Activated CD8-positive, alpha-beta memory T cell treated with anti-CD3 and anti-CD28 coated beads, Interleukin-2, amount 50 U/mL, for 24 hours (primary cell): ENCODE results near the gene PRELID1.
"Not testable (repeated sequence)": the region's sequence is repeated elsewhere in the genome, so short reads cannot be mapped to it uniquely, and the experiment has no call there.

Experiments
- DNase-seq: peaks from one replicate; pipeline ENCODE4 v3.0.0-alpha.2; 2020; ENCODE audit errors: extremely low read depth

The PRELID1 gene

DNA sequence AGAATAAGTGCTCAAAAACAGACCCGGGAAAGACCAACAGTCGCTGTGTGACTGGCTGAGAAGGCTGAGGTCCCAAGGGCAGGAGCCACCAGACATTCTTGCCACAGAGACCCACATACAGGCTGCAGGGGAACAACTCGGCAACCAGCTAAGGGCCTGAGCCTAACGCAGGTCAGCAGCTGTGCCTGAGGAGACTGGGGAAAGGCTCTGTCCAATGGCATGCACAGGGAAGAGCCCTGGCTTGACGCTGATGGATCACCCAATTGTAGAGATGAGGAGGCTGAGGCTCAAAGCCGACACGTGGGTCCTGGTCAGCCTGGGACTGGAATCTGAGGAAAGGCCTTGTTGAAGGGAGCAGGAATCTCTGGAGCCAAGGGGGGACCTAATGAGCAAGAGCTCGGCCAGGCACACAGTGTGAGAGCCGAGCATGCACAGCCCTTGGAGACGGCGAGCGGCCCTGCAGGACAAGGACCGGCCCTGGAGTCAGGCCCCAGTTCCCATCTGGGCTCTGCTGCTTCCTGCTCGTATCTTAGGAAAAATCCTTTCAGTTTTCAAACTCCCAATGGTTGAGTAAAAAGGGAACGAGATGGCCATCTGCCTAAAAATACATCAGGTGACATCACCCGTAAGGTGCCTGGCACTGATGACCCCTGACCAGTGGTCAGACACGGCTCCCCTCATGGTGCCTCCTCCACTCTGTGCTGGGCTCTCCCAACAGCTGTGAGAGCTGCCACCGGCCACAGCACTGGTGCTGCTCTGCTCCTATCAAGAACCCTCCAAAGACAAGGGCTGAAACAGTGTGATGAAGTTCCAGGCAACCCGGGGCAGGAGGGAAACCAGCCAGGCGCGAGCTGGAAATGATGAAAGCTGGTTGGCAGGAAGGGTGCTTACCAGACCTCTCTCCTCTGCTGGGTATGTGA is 31.4 kb downstream of the PRELID1 start:
- DNase-seq: no peak

DNA sequence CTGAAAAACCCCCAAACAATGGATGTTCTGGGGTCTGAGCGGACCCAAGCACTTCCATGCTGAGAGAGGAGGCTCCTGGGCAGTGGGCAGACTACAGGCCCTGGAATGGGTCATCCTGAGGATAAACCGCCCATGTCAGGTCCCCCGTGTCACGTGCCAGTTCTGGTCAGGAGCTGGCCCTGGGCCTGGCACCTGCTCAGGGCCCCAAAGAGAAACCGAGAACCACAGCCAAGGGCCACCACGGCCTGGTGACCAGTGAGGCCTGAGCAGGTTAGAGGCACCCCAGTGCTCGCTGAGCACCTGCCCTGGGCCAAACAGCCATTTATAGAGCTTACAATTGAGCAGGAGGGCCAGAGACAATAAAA is 32.1 kb downstream of the PRELID1 start:
- no peak for DNase-seq

DNA sequence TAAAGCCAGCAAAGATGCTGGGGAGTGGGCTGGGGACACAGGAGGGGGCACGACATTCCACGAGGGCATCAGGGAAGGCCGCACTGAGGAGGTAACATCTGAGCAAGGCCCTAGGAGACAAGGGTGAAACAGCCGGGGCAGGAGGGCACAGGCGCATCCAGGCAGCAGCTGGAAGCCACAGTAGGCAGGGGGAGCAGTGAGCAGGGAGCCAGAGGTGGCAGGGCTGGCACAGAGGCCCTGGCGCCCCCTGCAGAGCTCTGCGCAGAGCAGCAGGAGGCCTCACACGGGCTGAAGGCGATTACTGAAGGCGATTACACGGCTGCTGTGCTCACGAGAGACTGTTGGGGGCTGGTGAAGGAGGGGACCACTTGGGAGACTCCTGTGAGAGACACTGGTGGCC is 32.5 kb downstream of the PRELID1 start:
- DNase-seq: no peak

DNA sequence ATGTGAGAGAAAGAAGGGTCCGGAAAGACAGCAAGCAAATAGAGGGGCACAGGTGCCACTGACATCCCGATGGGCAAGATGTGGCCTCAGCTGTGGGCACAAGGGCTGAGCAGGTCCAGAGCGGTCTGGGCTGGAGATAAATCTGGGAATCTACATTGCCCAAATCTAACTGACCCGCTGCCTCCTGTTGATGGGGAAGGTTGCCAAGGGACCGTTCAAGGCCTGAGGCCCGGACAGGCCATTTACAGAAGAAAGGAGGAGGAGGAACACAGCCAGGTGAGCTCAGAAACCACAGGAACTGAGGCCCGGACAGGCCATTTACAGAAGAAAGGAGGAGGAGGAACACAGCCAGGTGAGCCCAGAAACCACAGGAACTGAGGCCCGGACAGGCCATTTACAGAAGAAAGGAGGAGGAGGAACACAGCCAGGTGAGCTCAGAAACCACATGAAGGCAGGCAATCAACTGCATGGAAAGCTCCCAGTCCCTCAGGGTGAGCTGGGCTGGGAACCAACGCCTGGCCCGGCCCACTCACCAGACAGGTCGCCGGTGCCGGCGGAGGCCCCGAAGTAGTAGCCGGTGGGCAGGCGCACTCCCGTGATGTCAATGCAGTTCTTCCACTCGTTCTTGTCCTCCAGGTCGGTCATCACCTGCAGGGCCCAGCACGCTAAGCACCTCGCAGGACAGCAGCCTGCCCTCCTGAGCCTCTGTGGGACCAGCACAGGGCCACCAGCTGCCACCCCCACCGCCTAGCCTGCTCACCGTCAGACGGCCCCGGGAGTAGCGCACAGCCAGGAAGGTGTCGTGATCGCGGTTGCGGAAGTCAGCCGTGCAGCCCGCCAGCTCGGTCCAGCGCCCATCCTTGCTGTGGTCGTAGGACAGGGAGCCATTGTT is 33.2 kb downstream of the PRELID1 start:
- DNase-seq: no peak

DNA sequence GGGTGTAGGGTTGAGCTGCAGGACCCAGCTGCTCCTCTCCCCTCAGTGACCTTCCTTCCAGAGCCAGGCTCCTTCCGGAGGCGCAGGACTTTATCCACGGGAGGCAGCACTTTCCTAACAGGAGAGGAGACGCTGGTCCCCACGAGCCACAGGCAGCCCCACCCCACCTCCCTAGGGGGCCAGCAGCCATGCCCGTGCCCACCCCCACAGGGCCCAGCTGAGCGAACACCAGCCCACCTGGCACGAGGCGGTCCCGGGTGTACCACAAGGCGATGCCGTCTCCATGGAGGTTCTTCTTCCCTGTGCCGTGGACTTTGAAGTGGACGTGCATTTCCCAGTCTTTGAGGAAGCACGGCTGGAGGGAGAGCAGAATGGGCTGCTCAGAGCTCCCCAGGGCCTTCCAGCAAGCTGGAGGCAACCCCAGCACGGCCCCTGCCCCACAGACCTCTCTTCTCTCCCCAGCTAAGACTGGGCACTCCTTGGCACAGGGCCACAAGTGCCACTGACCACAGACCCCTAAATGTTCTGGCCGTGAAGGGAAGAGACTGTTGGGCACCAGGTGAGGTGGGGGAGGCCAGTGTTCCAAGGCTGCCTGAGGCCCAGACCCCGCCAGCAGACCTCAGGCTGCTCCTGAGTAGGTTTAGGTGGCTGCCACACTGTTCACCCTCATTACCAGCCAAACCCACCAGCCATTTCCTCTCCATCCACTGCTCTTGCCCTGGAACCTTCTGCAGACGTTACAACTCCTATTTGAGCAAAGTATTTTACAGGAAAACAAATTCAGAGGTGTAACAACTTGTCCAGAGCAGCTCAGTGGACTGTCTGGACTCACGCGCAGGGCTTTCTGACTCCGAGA is 34.9 kb downstream of the PRELID1 start:
- no peak for DNase-seq

DNA sequence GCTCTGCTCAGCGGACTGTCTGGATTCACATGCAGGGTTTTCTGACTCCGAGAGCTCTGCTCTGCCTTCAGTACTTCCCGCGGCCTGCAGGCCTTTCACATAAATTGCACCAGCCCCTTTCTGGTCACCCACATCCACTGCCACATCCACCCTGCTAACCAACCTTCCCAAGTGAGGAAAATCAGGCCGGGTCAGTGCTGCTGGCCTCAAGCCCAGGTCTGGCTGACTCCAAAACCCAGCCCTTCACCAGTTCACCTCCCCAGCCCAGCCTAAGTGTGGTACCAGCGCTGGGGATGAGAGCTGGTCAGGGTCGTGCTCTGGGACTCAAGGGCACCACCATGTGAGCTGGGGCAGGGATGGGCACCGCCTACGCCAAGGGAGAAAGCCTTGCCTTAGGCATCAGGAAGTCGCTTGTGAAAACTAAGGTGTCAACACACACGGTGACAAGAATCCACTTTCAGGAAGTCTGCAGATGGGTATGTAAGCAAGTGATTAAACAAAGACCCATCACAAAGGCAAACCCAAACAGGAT is 35.6 kb downstream of the PRELID1 start:
- DNase-seq: no peak

DNA sequence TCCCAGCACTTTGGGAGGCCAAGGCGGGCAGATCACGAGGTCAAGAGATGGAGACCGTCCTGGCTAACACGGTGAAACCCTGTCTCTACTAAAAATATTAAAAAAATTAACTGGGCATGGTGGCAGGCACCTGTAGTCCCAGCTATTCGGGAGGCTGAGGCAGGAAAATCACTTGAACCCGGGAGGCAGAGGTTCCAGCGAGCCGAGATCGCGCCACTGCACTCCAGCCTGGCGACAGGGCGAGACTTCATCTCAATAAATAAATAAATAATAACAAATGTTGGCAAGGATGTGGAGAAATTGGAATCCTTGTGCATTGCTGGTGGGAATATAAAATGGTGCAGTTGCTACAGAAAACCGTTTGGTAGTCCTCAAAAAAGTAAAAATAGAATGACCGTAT is 39.4 kb downstream of the PRELID1 start:
- not testable (repeated sequence) for DNase-seq

DNA sequence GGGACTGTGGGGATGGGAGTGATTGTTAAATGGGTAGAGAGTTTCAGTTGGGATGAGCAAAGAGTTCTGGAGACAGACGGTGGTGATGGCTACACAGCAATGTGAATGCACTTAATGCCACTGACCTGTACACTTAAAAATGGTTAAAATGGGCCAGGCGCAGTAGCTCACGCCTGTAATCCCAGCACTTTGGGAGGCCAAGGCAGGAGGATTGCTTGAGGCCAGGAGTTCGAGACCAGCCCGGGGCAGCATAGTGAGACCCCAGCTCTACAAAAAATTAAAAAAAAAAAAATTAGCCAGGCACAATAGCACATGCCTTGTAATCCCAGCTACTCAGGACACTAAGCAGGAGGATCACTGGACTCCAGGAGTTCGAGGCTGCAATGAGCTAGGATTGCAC is 40.2 kb downstream of the PRELID1 start:
- DNase-seq: no peak

DNA sequence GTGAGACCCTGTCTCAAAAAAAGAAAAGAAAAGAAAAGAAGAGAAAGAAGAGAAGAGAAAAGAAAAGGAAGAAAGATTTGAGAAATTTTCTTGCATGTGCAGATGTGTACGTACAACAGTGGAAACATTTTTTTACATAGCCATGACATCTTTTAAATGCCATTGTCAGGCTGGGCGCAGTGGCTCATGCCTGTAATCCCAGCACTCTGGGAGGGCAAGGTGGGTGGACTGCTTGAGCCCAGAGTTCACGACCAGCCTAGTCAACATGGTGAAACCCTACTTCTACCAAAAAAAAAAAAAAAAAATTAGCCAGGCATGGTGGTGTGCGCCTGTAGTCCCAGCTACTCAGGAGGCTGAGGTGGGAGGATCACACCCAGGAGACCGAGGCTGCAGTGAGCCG is 41.3 kb downstream of the PRELID1 start:
- no peak for DNase-seq

DNA sequence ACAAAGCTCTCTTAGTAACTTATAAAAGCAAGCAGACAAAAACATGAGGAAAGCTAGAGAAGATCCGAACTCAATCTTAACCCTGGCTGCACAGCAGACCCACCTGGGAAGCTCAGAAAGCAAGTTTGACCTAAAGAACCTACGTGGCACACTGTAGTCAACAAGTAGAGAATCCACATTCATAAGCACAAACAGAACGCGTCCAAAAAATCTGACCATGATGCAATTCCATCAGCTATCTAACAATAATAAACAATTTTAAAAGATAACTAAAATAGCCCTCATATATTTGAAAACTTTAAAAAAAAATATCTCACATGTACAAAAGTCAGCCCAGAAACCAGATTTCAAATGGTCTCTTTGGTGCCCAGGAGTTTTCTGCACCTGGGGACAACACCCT is 43.2 kb downstream of the PRELID1 start:
- no peak for DNase-seq

DNA sequence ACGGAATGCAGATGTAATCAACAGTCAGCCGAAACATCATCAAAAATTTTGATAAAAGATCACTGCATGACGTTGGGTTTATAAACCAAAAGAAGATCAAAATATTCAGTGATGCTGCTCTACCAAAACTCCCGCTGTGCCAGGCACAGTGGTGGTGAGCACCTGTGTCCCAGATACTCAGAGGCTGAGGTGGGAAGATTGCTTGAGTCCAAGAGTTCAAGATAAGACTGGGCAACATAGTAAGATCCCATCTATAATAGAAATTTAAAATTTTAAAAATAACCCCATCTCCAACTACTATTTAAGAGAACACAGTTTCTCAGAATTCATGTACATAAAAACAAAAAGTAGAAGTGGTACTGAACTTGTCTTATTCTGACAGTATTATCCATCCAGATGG is 44.1 kb downstream of the PRELID1 start:
- DNase-seq: no peak

DNA sequence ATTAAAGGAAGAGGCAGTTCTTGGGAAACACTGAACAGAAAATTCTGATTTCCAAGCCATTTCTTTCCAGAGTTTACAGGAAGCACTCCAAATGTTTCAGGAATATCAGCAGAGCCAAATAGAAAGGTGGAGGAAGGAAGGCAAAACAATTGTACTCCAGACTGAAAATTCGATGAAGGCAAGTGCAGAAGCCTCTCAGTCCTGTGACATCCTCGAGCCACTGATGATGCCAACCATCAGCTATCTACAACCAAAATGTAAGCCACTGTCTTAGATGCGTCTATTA is 45.7 kb downstream of the PRELID1 start:
- no peak for DNase-seq

DNA sequence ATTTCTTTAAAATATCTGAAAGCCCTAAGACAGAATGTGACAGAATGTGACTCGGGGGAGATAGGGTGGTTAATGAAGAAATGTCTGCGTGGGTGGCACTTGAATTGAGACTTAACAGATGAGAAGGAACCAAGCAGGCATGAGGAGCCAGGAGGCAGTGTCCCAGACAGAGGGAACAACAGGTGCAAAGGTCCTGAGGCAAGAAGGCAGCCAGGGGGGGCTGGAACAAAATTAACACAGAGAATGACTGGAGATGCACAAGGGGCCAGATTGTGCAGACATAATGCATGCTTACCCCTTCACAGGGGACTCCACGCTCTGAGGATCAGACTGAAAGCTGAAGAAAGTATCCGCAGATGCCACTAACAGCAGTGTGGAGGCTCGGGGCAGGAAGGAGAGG is 46.2 kb downstream of the PRELID1 start:
- DNase-seq: no peak

DNA sequence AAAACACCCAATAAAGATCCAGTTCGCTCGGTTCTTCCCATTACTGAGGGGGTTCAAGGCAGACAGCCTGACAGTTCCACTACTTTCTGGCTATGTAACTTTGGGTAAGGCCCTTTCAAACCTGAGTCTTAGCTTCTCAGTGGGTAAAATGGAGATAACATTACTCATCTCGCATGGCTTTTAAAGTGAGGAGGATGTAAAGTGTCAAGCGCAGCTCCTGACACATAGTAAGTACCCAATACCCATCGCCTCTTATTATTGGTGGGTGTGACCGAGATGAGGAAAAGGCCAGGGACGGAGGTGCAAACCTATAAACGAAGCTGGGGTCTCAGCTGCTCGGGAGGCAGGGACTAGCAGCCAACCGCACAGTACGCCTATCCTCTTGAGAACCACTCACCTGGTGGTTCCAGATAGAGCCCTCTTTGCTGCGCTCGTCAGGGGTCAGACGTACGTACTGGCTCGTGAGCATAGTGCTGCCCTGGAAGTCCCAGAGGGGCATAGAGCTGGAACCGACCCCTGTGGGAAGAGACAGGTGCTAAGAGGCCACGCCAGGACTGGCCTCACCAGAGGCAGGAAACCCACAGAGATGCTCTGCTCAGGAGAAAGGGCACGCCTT is 47.3 kb downstream of the PRELID1 start:
- no peak for DNase-seq

DNA sequence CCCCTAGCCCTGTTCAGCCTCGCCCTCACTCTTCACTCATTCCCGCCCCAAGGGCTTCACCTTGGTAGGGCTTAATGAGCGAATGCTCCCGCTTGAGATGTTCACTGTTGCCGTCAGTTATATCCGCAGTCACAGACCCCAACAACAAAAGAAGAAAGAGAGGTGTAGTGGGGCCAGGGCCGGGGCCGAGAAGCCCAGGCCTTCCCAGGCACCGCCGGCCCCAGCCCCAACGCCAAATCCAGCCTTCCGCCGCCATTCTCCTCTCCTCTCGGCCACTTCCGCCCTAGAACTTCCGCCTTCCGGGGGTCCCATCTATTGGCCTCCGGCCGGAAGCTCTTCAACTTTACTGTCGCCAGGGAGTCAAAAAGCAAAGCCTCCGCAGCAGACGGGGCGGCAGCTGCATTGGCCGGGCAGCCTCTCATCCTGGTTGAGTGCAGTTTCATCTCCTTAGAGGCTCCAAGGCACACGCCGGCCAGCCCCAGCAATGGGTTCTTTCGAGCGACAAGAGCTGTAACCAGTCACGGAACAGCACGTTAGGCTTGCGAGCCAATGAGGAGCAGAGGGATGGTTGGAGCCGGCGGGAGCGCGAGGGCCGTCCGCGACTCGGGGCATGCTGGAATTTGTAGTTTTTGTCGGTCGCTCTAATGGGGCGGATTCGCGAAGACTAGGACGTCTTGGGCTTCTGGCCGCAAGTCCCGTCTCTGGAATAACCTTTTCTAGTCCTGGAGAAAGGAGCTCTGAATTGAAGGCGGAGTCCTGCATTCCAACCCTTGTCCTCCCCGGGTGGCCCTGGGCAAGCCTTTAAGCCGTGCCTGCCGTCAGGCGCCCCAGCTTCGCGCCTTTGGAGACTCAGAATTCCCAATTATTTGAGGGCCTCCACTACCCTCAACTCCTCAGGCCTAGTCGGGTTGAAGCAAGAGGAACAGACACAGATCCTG is 48.1 kb downstream of the PRELID1 start, which contains the start of gene LMAN2:
LMAN2 (minus strand) TSS at position 277 of the 938 bp plus-strand sequence; CDS start at position 256, 21 bp downstream.
- DNase-seq: peak; percentile 86

DNA sequence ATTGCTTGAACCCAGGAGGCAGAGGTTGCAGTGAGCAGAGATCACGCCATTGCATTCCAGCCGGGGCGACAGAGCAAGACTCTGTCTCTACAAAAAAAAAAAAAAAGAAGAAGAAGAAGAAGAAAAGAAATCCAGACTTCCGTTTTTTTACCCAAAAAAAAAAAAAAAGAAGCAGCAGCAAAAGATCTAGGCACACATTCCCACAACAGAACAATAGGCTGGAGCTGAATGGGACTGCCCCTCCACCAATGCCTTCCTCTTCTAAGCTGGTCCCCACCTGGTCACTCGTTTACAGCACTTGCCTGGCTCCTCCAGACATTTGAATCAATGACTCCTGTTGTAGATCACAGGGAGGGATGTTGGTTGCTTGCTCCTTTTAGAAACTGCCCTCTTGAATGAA is 49.5 kb downstream of the PRELID1 start:
- DNase-seq: no peak

DNA sequence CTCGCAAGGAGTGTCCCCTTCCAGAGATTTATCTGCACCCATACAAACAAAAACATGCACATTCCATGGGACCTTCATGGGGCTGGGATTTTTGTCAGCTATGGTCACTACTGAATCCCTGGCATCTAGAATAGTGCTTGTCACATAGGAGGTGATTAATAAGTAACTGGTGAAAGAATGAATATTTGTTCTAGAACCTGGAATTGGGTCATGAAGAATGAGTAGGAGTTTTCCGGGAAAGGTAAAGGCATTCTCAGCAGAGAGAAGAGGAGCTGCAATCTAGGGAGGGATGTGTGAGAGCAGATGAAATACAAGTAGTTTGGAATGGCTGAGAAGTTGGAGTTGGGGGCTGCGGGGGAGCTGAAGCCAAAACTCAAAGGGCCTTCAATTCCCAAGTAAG is 50.7 kb downstream of the PRELID1 start:
- no peak for DNase-seq

DNA sequence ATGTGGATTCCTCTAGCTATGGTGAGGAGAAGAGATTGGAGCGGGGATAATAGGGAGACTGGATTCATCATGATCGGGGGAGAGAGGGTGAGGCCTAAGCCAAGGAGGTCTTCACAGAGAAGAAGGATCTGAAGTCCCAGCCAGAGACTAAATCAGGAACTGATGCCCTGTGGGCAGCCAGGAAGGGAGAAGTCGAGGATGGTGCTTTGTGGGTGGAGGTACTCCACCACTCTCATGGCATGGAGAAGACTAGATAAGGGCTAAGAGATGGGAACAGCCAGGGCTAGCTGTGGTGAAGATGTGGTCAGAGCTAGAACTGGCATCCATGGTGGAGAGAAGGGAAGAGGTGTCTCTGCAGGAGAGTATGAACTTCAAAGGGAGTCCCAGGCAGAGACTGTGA is 51.1 kb downstream of the PRELID1 start:
- DNase-seq: no peak

DNA sequence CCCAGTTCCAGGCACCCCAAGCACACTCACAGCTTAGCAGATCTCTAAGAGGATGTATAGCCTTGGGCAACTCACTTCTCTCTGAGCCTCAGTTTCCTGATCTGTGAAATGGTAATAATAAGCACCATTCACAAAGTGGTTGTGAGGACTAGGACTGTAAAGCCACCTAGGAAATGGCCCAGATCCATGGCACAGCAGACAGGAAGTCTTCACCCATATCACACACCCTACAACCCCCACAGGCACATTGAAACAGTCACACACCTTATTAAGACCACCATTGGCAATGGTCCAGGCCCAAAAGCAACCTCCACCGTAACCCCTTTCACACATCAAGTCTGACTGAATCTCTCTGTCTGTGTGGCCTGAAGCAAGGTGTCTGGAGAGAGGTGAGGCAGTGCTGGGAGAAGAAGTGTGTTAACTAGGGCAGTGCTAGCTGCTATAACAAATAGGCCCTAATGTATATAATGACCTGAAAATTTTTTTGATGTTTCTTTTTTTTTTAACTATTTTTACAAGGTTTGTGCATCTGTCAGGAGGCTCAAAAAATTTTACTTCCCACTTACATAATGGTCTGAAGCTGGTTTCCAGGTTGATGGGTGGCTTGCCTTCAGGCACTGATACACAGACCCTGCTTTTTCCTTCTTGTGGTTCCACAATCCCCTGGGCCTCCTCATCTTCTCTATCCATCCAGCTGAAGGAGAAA is 51.7 kb downstream of the PRELID1 start:
- DNase-seq: no peak

DNA sequence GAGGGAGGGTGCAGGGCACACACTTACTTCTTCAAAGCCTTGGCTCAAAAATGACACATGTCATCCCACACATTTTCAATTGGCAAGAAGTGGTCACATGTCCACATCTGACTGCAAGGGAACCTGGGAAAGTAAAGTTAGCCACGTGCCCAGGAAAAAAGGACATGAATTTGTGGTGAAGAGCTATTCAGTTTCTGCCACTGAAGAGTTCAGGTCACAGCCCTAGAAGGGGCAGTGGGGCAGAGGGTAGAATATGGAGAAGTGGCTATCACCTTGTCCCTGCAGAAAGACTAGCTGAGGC is 52.2 kb downstream of the PRELID1 start:
- DNase-seq: no peak
